Trophoblast cell (in vitro differentiated cells and primary cell): Measurements from ENCODE around the gene C9orf152.
A peak's percentile ranks its signal among the peaks of the same experiment; 100 is the strongest.

Experiments
- DNase-seq, 2 donors: peaks; one replicate each; pipeline ENCODE4 v3.0.0-alpha.2; 2016
- H2AFZ ChIP-seq: 2 replicates; pipeline ENCODE4 v1.6.1; 2013; ENCODE audit warnings: low read length, moderate library complexity, mild to moderate bottlenecking; ENCODE audit not compliant: insufficient read depth, poor library complexity
- H2AK5ac ChIP-seq: 2 replicates; pipeline ENCODE4 v1.6.1; 2013; ENCODE audit warnings: mild to moderate bottlenecking, low read length
- H2BK120ac ChIP-seq: 2 replicates; pipeline ENCODE4 v1.6.1; 2013; ENCODE audit warnings: low read length, mild to moderate bottlenecking, moderate library complexity; ENCODE audit not compliant: insufficient read depth, poor library complexity
- H2BK12ac ChIP-seq: 2 replicates; pipeline ENCODE4 v1.6.1; 2013; ENCODE audit warnings: mild to moderate bottlenecking, low read length, moderate library complexity
- H2BK5ac ChIP-seq: 2 replicates; pipeline ENCODE4 v1.6.1; 2013; ENCODE audit warnings: low read length, low read depth, moderate library complexity, mild to moderate bottlenecking; ENCODE audit not compliant: poor library complexity
- H3K14ac ChIP-seq: 2 replicates; pipeline ENCODE4 v1.6.1; 2013; ENCODE audit warnings: mild to moderate bottlenecking, low read length
- H3K18ac ChIP-seq: 2 replicates; pipeline ENCODE4 v1.6.1; 2013; ENCODE audit warnings: mild to moderate bottlenecking, low read length
- H3K23ac ChIP-seq: 2 replicates; pipeline ENCODE4 v1.6.1; 2013; ENCODE audit warnings: low read length
- H3K27ac ChIP-seq: 2 replicates; pipeline ENCODE4 v1.5.1; 2013; ENCODE audit warnings: low read depth, mild to moderate bottlenecking, inconsistent platforms, low read length, moderate library complexity
- H3K27me3 ChIP-seq: 2 replicates; pipeline ENCODE4 v1.6.1; 2013; ENCODE audit warnings: inconsistent platforms, mild to moderate bottlenecking, low read length, moderate library complexity; ENCODE audit not compliant: insufficient read depth
- H3K36me3 ChIP-seq, 2 experiments: 1 replicate in 1 of 2; 2 replicates in 1 of 2; pipeline ENCODE4 v1.6.1; 2013; ENCODE audit warnings: low read length in 2 of 2, mild to moderate bottlenecking in 2 of 2, moderate library complexity in 1 of 2; ENCODE audit not compliant: insufficient read depth in 2 of 2, control insufficient read depth in 1 of 2
- H3K4ac ChIP-seq: 2 replicates; pipeline ENCODE4 v1.6.1; 2013; ENCODE audit warnings: low read depth, mild to moderate bottlenecking, low read length, moderate library complexity
- H3K4me1 ChIP-seq, 2 experiments: 1 replicate in 1 of 2; 2 replicates in 1 of 2; pipeline ENCODE4 v1.6.1; 2013; ENCODE audit warnings: low read length in 2 of 2, mild to moderate bottlenecking in 2 of 2, moderate library complexity in 1 of 2; ENCODE audit not compliant: insufficient read depth in 2 of 2, control insufficient read depth in 1 of 2
- H3K4me2 ChIP-seq: 2 replicates; pipeline ENCODE4 v1.6.1; 2013; ENCODE audit warnings: inconsistent platforms, mild to moderate bottlenecking, low read length, moderate library complexity
- H3K4me3 ChIP-seq: 2 replicates; pipeline ENCODE4 v1.5.1; 2013; ENCODE audit warnings: mild to moderate bottlenecking, low read depth, low read length, inconsistent platforms
- H3K79me1 ChIP-seq: one replicate; pipeline ENCODE4 v1.6.1; 2013; ENCODE audit warnings: low read length
- H3K79me2 ChIP-seq: 2 replicates; pipeline ENCODE4 v1.6.1; 2013; ENCODE audit warnings: low read length, mild to moderate bottlenecking; ENCODE audit not compliant: control insufficient read depth, insufficient read depth, poor library complexity
- H3K9ac ChIP-seq: 2 replicates; pipeline ENCODE4 v1.6.1; 2013; ENCODE audit warnings: mild to moderate bottlenecking, low read length
- H3K9me3 ChIP-seq: 2 replicates; pipeline ENCODE4 v1.6.1; 2013; ENCODE audit warnings: low read depth, mild to moderate bottlenecking, control low read depth, inconsistent platforms, low read length; ENCODE audit not compliant: insufficient read depth
- H4K12ac ChIP-seq: 2 replicates; pipeline ENCODE4 v1.6.1; 2013; ENCODE audit warnings: low read depth, mild to moderate bottlenecking, low read length, moderate library complexity
- H4K8ac ChIP-seq: 2 replicates; pipeline ENCODE4 v1.6.1; 2013; ENCODE audit warnings: low read depth, mild to moderate bottlenecking, low read length, moderate library complexity
- H4K91ac ChIP-seq: one replicate; pipeline ENCODE4 v1.6.1; 2013; ENCODE audit warnings: low read depth, mild to moderate bottlenecking, low read length, moderate library complexity
- WGBS: extraction: QIAGEN DNeasy Blood & Tissue Kit; methylation state at CpG from one replicate; pipeline ENCODE4 v1.1.7; 2013; ENCODE audit warnings: missing lambda C conversion rate; ENCODE audit not compliant: insufficient read length, insufficient coverage; ENCODE audit errors: extremely low coverage; 5-methylcytosine and 5-hydroxymethylcytosine counted together

C9orf152 gene

GRCh38 chr9:110180511-110181434 is 27.2 kb downstream of the C9orf152 start:
- no peak overlapping the region for H2AFZ ChIP-seq
- H4K91ac ChIP-seq = no peak overlapping the region
- H2BK5ac ChIP-seq = no peak overlapping the region
- no peaks in the 10 kb centered on the region for H3K4me1 ChIP-seq
- WGBS = no CpG with 5 or more reads among the region's 7 CpGs
- H3K79me1 ChIP-seq = no peaks in the 10 kb centered on the region
- no peak overlapping the region for H2BK120ac ChIP-seq
- no peak overlapping the region for H3K4me2 ChIP-seq
- no peak overlapping the region for H2AK5ac ChIP-seq
- H4K8ac ChIP-seq = no peak overlapping the region
- H3K36me3 ChIP-seq = no peaks in the 10 kb centered on the region
- H3K18ac ChIP-seq = no peak overlapping the region
- H3K79me2 ChIP-seq = no peaks in the 10 kb centered on the region
- DNase-seq = no peak
- H3K23ac ChIP-seq = no peak overlapping the region
- no peak overlapping the region for H2BK12ac ChIP-seq
- no peak overlapping the region for H3K9ac ChIP-seq
- H3K14ac ChIP-seq = no peak overlapping the region
- H3K4ac ChIP-seq = no peak overlapping the region
- H3K27me3 ChIP-seq = no peaks in the 10 kb centered on the region
- no peak overlapping the region for H4K12ac ChIP-seq
- no peak overlapping the region for H3K27ac ChIP-seq
- H3K9me3 ChIP-seq = peaks cover 2% of the 10 kb centered on the region
- no peak overlapping the region for H3K4me3 ChIP-seq

GRCh38 chr9:110179734-110180133 is 28.2 kb downstream of the C9orf152 start:
- Histone ChIP-seq H3K9me3 (peaks cover 2% of the 10 kb centered on the region), H3K27me3 (no peaks in the 10 kb centered on the region), H3K36me3 (no peaks in the 10 kb centered on the region), H4K91ac (no peak overlapping the region), H3K79me2 (no peaks in the 10 kb centered on the region), H2BK5ac (no peak overlapping the region), H2BK12ac (no peak overlapping the region), H3K18ac (no peak overlapping the region), H3K4me1 (no peaks in the 10 kb centered on the region), H3K9ac (no peak overlapping the region), H3K23ac (no peak overlapping the region), H2AFZ (no peak overlapping the region), H2BK120ac (no peak overlapping the region), H3K79me1 (no peaks in the 10 kb centered on the region), H3K4ac (no peak overlapping the region), H4K12ac (no peak overlapping the region), H3K14ac (no peak overlapping the region), H3K27ac (no peak overlapping the region), H2AK5ac (no peak overlapping the region), H3K4me2 (no peak overlapping the region), H3K4me3 (no peak overlapping the region), H4K8ac (no peak overlapping the region)
- no peak for DNase-seq
- no CpG with 5 or more reads among the region's 4 CpGs for WGBS

GRCh38 chr9:110178281-110178680 is 29.7 kb downstream of the C9orf152 start:
- Histone ChIP-seq H3K36me3 (no peaks in the 10 kb centered on the region), H2BK120ac (no peak overlapping the region), H3K27me3 (no peaks in the 10 kb centered on the region), H4K91ac (no peak overlapping the region), H3K4me2 (no peak overlapping the region), H2BK12ac (no peak overlapping the region), H2AK5ac (no peak overlapping the region), H3K9ac (no peak overlapping the region), H3K14ac (no peak overlapping the region), H3K9me3 (peaks cover 2% of the 10 kb centered on the region), H3K4me1 (no peaks in the 10 kb centered on the region), H3K4ac (no peak overlapping the region), H3K27ac (no peak overlapping the region), H4K12ac (no peak overlapping the region), H3K23ac (no peak overlapping the region), H3K79me1 (no peaks in the 10 kb centered on the region), H2BK5ac (no peak overlapping the region), H4K8ac (no peak overlapping the region), H3K79me2 (no peaks in the 10 kb centered on the region), H3K18ac (no peak overlapping the region), H2AFZ (no peak overlapping the region), H3K4me3 (no peak overlapping the region)
- no CpG with 5 or more reads among the region's 1 CpG for WGBS
- DNase-seq = no peak

- Histone ChIP-seq H4K8ac (no peak overlapping the region), H2AFZ (no peak overlapping the region), H2BK120ac (no peak overlapping the region), H3K27ac (no peak overlapping the region), H3K27me3 (no peaks in the 10 kb centered on the region), H4K91ac (no peak overlapping the region), H3K4me3 (no peak overlapping the region), H2BK5ac (no peak overlapping the region), H3K4ac (no peak overlapping the region), H3K36me3 (peaks cover 0 to 3% of the 10 kb centered on the region in 2 experiments), H3K79me2 (no peaks in the 10 kb centered on the region), H3K14ac (no peak overlapping the region), H3K4me1 (no peaks in the 10 kb centered on the region), H4K12ac (no peak overlapping the region), H2AK5ac (no peak overlapping the region), H2BK12ac (no peak overlapping the region), H3K9me3 (no peaks in the 10 kb centered on the region), H3K4me2 (no peak overlapping the region), H3K79me1 (no peaks in the 10 kb centered on the region), H3K23ac (no peak overlapping the region), H3K9ac (no peak overlapping the region), H3K18ac (no peak overlapping the region)
- no CpG with 5 or more reads among the region's 4 CpGs for WGBS
- peak in 1 of 2 donors; percentile 18 for DNase-seq
These were observed 32.5 kb downstream of the C9orf152 start for GRCh38 chr9:110175275-110175968.
